Fibroblast of lung (primary cell): ENCODE measurements around the gene ICE1.

Experiments
- EZH2 ChIP-seq: IDR thresholded peaks from 2 replicates; pipeline ENCODE4 v1.5.1; 2012; ENCODE audit warnings: low read length, control low read depth, mild to moderate bottlenecking; ENCODE audit errors: missing control alignments
- TF ChIP-seq, protein P1 (sequence below), 2 donors: IDR thresholded peaks in 1 of 2; conservative IDR thresholded peaks in 1 of 2; 1 replicate in 1 of 2; 2 replicates in 1 of 2; pipeline ENCODE4 v1.5.1; 2011 to 2012; ENCODE audit warnings: low read length in 2 of 2, control low read depth in 1 of 2, inconsistent platforms in 1 of 2, low read depth in 1 of 2, mild to moderate bottlenecking in 1 of 2

DNA sequence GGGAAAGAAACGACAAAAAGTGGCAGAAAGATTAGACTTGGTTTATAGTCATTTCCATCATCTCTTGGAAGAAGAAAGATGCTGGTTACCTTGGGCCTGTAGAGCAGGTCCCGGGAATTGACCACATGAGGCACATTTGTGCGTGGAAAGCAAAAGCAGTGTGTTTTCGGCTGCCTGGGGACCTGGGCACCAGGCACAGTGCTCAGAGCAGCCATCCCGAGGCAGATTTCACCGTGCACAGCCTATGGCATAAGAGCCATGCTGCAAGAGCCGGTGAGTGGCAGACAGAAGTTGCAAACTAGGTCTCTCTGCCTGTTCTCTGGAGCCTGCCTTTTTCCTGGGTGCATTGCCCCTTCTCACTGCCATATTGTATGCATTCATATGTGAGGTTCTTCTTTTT is 77.0 kb downstream of the ICE1 start:
- TF ChIP-seq, protein P1, sequence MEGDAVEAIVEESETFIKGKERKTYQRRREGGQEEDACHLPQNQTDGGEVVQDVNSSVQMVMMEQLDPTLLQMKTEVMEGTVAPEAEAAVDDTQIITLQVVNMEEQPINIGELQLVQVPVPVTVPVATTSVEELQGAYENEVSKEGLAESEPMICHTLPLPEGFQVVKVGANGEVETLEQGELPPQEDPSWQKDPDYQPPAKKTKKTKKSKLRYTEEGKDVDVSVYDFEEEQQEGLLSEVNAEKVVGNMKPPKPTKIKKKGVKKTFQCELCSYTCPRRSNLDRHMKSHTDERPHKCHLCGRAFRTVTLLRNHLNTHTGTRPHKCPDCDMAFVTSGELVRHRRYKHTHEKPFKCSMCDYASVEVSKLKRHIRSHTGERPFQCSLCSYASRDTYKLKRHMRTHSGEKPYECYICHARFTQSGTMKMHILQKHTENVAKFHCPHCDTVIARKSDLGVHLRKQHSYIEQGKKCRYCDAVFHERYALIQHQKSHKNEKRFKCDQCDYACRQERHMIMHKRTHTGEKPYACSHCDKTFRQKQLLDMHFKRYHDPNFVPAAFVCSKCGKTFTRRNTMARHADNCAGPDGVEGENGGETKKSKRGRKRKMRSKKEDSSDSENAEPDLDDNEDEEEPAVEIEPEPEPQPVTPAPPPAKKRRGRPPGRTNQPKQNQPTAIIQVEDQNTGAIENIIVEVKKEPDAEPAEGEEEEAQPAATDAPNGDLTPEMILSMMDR (conservative IDR thresholded peaks at IDR 0.05 in 1 of 2, IDR thresholded peaks at IDR 0.05 in 1 of 2; ENCODE audit: low read depth in 1 of 2, low read length in 2 of 2): no peak
- no peak for TF ChIP-seq EZH2
